K562 (cell line): ENCODE measurements around the gene HHLA2. TPM values are rescaled to one million over a fixed set of nuclear protein-coding genes. Genes with fewer than 3 reads are reported as not detected.

Experiments used
- ATAC-seq: fragments of 200-7000 bp; cut with Tn5 transposase; 3 replicates; pipeline ENCODE4 v1.9.1; 2020; ENCODE audit warnings: moderate library complexity
- BruUV-seq: library from RNA; stranded (reverse); fragments of 400-500 nt; replicated peaks from 2 replicates; lab custom pipeline; 2021; lab: Mats Ljungman, UMichigan
- CTCF ChIA-PET: fragments of 300-600 bp; formaldehyde crosslinking; extraction: SDS; loops from one replicate; lab custom pipeline; 2021; ENCODE audit warnings: low intra/inter-chr PET ratio; lab: Yijun Ruan, JAX
- POLR2A ChIA-PET: fragments of 300-600, 350-650 bp; sonication (Branson Sonifier 250); formaldehyde crosslinking; extraction: SDS; loops from one replicate; lab custom pipeline; 2021; ENCODE audit warnings: antibody characterized with exemption, inconsistent platforms; lab: Yijun Ruan, JAX
- DNase-seq, 4 experiments: peaks; one replicate each; pipeline versions ENCODE4 v3.0.0 to v3.0.0-alpha.2; 2011 to 2018; ENCODE audit warnings: low spot score in 3 of 4, mixed read lengths in 3 of 4; ENCODE audit errors: extremely low read depth in 1 of 4
- FAIRE-seq: peaks from 2 replicates; lab custom pipeline; 2011; peaks lifted over from hg19 to GRCh38; lab: Jason Lieb, UNC
- H2AFZ ChIP-seq: 2 replicates; pipeline ENCODE4 v1.6.0; 2011; ENCODE audit warnings: low read depth, low read length, control low read depth, inconsistent platforms
- H3K27ac ChIP-seq: fragments of 200-600 bp; 3 replicates; pipeline ENCODE4 v1.8.0; 2011; ENCODE audit warnings: low read depth, mild to moderate bottlenecking, control low read depth, inconsistent platforms, low read length, moderate library complexity, mixed read lengths; ENCODE audit errors: extremely low read depth
- H3K27me3 ChIP-seq, 2 experiments: fragments of 300-600 bp in 1 of 2; 2 replicates in 1 of 2; 3 replicates in 1 of 2; pipeline versions ENCODE4 v1.6.0 to v1.8.0; 2011; ENCODE audit warnings: inconsistent platforms in 2 of 2, low read length in 2 of 2, mild to moderate bottlenecking in 1 of 2, mixed read lengths in 1 of 2, moderate library complexity in 1 of 2; ENCODE audit not compliant: control insufficient read depth in 2 of 2, insufficient read depth in 2 of 2
- H3K36me3 ChIP-seq: fragments of 300-600 bp; 3 replicates; pipeline ENCODE4 v1.8.0; 2011; ENCODE audit warnings: mild to moderate bottlenecking, low read length, inconsistent platforms; ENCODE audit not compliant: control insufficient read depth, insufficient read depth
- H3K4me1 ChIP-seq, 2 experiments: fragments of 200-600 bp in 1 of 2; replicated peaks in 1 of 2; 2 replicates in 1 of 2; 3 replicates in 1 of 2; pipeline versions ENCODE4 v1.5.1 to v1.8.0; 2011; ENCODE audit warnings: inconsistent platforms in 2 of 2, low read length in 2 of 2, mild to moderate bottlenecking in 1 of 2, mixed read lengths in 1 of 2, moderate library complexity in 1 of 2; ENCODE audit not compliant: control insufficient read depth in 2 of 2, insufficient read depth in 2 of 2
- H3K4me2 ChIP-seq: 2 replicates; pipeline ENCODE4 v1.6.1; 2011; ENCODE audit warnings: low read length, control low read depth, inconsistent platforms, mixed read lengths; ENCODE audit not compliant: insufficient read depth
- H3K4me3 ChIP-seq: fragments of 200-600 bp; sonication (generic), shearing (Covaris generic); 2 replicates; pipeline ENCODE4 v1.5.1; 2016; ENCODE audit warnings: control low read depth, inconsistent platforms
- H3K79me2 ChIP-seq: fragments of 200-600 bp; 3 replicates; pipeline ENCODE4 v1.8.0; 2011; ENCODE audit warnings: low read length, inconsistent platforms; ENCODE audit not compliant: control insufficient read depth, insufficient read depth
- H3K9ac ChIP-seq, 2 experiments: 2 replicates each; pipeline versions ENCODE4 v1.6.0 to v1.6.1; 2011; ENCODE audit warnings: low read depth in 2 of 2, low read length in 2 of 2, control low read depth in 1 of 2, inconsistent platforms in 1 of 2, mild to moderate bottlenecking in 1 of 2, mixed read lengths in 1 of 2; ENCODE audit not compliant: insufficient read depth in 1 of 2
- H3K9me1 ChIP-seq: one replicate; pipeline ENCODE4 v1.6.0; 2011; ENCODE audit warnings: inconsistent platforms, mild to moderate bottlenecking, low read length, moderate library complexity; ENCODE audit not compliant: control insufficient read depth, insufficient read depth
- H3K9me3 ChIP-seq: replicated peaks from 2 replicates; pipeline ENCODE4 v1.5.1; 2011; ENCODE audit warnings: low read depth, low read length, inconsistent platforms; ENCODE audit not compliant: control insufficient read depth, insufficient read depth
- H4K20me1 ChIP-seq: replicated peaks from 2 replicates; pipeline ENCODE4 v1.6.1; 2011; ENCODE audit warnings: low read length, inconsistent platforms, mixed read lengths; ENCODE audit not compliant: control insufficient read depth, insufficient read depth
- ATF3 ChIP-seq, 2 experiments: fragments of 450-650 bp in 1 of 2; sonication (generic) in 1 of 2; formaldehyde crosslinking in 1 of 2; IDR thresholded peaks in 1 of 2; conservative IDR thresholded peaks in 1 of 2; 2 replicates each; pipeline versions ENCODE4 v1.6.1 to v1.8.1; 2016 to 2023; ENCODE audit warnings: mild to moderate bottlenecking in 2 of 2, moderate library complexity in 2 of 2, inconsistent platforms in 1 of 2, missing genetic modification reagents in 1 of 2
- CEBPG ChIP-seq, 3 experiments: fragments of 200-800 bp in 1 of 3; sonication (Bioruptor generic) in 1 of 3; sonication (generic) in 1 of 3; formaldehyde crosslinking in 1 of 3; IDR thresholded peaks in 2 of 3; conservative IDR thresholded peaks in 1 of 3; 2 replicates each; pipeline versions ENCODE4 v1.6.1 to v1.8.0; 2016 to 2022; ENCODE audit warnings: missing compliant biosample characterization in 2 of 3, missing genetic modification characterization in 2 of 3, mild to moderate bottlenecking in 1 of 3, missing genetic modification reagents in 1 of 3
- DNMT1 ChIP-seq: fragments of 450-650 bp; IDR thresholded peaks from 2 replicates; pipeline ENCODE4 v1.6.1; 2016; ENCODE audit warnings: antibody characterized with exemption, mild to moderate bottlenecking
- FOSL1 ChIP-seq: fragments of 200-800 bp; sonication (Bioruptor generic); conservative IDR thresholded peaks from 2 replicates; pipeline ENCODE4 v1.6.1; 2016; ENCODE audit warnings: missing genetic modification characterization, missing compliant biosample characterization
- HMG20B ChIP-seq: fragments of 250-450 bp; sonication (Bioruptor Pico); IDR thresholded peaks from 2 replicates; pipeline ENCODE4 v1.5.0; 2021; ENCODE audit warnings: mild to moderate bottlenecking
- JUN ChIP-seq, 2 experiments: sonication (generic) in 1 of 2; formaldehyde crosslinking in 1 of 2; IDR thresholded peaks; 2 replicates each; pipeline versions ENCODE4 v1.6.1 to v1.8.0; 2012 to 2022; ENCODE audit warnings: borderline replicate concordance in 2 of 2, mild to moderate bottlenecking in 2 of 2, improper control_type of control experiment in 1 of 2, low read depth in 1 of 2, low read length in 1 of 2, missing genetic modification reagents in 1 of 2
- KAT7 ChIP-seq: sonication (generic); formaldehyde crosslinking; IDR thresholded peaks from 2 replicates; pipeline ENCODE4 v1.8.0; 2022; ENCODE audit warnings: missing genetic modification reagents, mild to moderate bottlenecking, borderline replicate concordance
- NBN ChIP-seq: fragments of 450-650 bp; IDR thresholded peaks from 2 replicates; pipeline ENCODE4 v1.6.1; 2016; ENCODE audit warnings: low read depth, mild to moderate bottlenecking
- NR3C1 ChIP-seq: sonication (generic); formaldehyde crosslinking; IDR thresholded peaks from 2 replicates; pipeline ENCODE4 v1.8.1; 2022; ENCODE audit warnings: missing genetic modification reagents
- RBM15 ChIP-seq: fragments of 200-400 bp; formaldehyde crosslinking; IDR thresholded peaks from 2 replicates; pipeline ENCODE4 v1.6.1; 2018; ENCODE audit warnings: mild to moderate bottlenecking, low read length, moderate library complexity; ENCODE audit not compliant: insufficient read depth
- SMAD4 ChIP-seq: fragments of 250-450 bp; sonication (Bioruptor Pico); conservative IDR thresholded peaks from 2 replicates; pipeline ENCODE4 v1.8.0; 2021; ENCODE audit warnings: inconsistent platforms, mild to moderate bottlenecking, moderate library complexity
- THRB ChIP-seq: fragments of 450-650 bp; formaldehyde crosslinking; conservative IDR thresholded peaks from 2 replicates; pipeline ENCODE4 v1.4.0; 2022; ENCODE audit warnings: mild to moderate bottlenecking, missing genetic modification characterization
- ZNF696 ChIP-seq: fragments of 250-450 bp; sonication (Bioruptor Pico); conservative IDR thresholded peaks from 2 replicates; pipeline ENCODE4 v1.4.0; 2020; ENCODE audit warnings: mild to moderate bottlenecking, moderate library complexity
- WGBS: fragments of 100-300 bp; shearing (Covaris generic); methylation state at CpG from one replicate; pipeline ENCODE4 v1.1.6; 2016; ENCODE audit warnings: low coverage, mixed read lengths; ENCODE audit not compliant: insufficient coverage; ENCODE audit errors: missing lambda C conversion rate; 5-methylcytosine and 5-hydroxymethylcytosine counted together
- in situ Hi-C: fragments of 300-500 bp; cut with MboI; formaldehyde crosslinking; loops from 4 replicates; pipeline ENCODE4 v1.15.0; 2018; ENCODE audit warnings: inconsistent platforms, mixed read lengths
- intact Hi-C: fragments of 100-400 bp; cut with micrococcal nuclease; formaldehyde crosslinking; loops from 2 replicates; pipeline ENCODE4 v1.14.2; 2022
- polyA plus RNA-seq, 8 experiments: library from polyadenylated mRNA; depleted of rRNA in 4 of 8; stranded (reverse) in 5 of 8; unstranded in 3 of 8; fragments of >200 nt; fragmentation: Nextera tagmentation in 2 of 8; fragmentation: Illumina TruSeq in 1 of 8; extraction: Ambion mirVana in 2 of 8; extraction: Trizol in 1 of 8; gene quantifications; 2 replicates each; pipeline versions ENCODE4 v1.2.1 to v1.2.3, GENCODE V29; 2011 to 2014; ENCODE audit warnings: inconsistent platforms in 1 of 8, missing spikeins in 1 of 8
- total RNA-seq, 7 experiments: library from RNA; depleted of rRNA in 6 of 7; stranded (reverse); fragments of >200 nt in 6 of 7; fragmentation: Illumina TruSeq in 2 of 7; extraction: Trizol in 2 of 7; gene quantifications; 2 replicates each; pipeline versions ENCODE4 v1.2.1 to v1.2.3, GENCODE V29; 2011 to 2021; ENCODE audit warnings: low replicate concordance in 1 of 7
- TF ChIP-seq, protein P1 (sequence below): sonication (generic); formaldehyde crosslinking; IDR thresholded peaks from 2 replicates; pipeline ENCODE4 v1.8.0; 2022; ENCODE audit warnings: mild to moderate bottlenecking, missing genetic modification reagents

The HHLA2 gene
- total and polyA plus RNA-seq, 9 of the 15 experiments (the other 6 are each of a cell fraction or from before 2014, with no cell fraction given): 0.04 TPM; not detected in 7

GRCh38 chr3:108406063-108406660, 109.8 kb downstream of the HHLA2 start:
- H3K9ac ChIP-seq: no peak overlapping the region
- no peak overlapping the region for H3K4me2 ChIP-seq
- H3K79me2 ChIP-seq: no peaks in the 10 kb centered on the region
- FAIRE-seq (no peak), ATAC-seq (peak; percentile 31; the same call in 2 of the 3 replicates), DNase-seq (no peak)
- H3K27me3 ChIP-seq: no peaks in the 10 kb centered on the region; a peak in 1 of 5 replicates
- no peaks in the 10 kb centered on the region for H3K9me1 ChIP-seq
- no peak overlapping the region for H2AFZ ChIP-seq
- no peak for TF ChIP-seq NBN
- TF ChIP-seq DNMT1: no peak
- no peak for TF ChIP-seq KAT7
- TF ChIP-seq JUN (IDR thresholded peaks at IDR 0.05; ENCODE audit: borderline replicate concordance, low read depth, low read length): no peak
- no peak for TF ChIP-seq JUN (CRISPR knock-in tag; IDR thresholded peaks at IDR 0.05; ENCODE audit: borderline replicate concordance)
- no peak for TF ChIP-seq HMG20B (CRISPR knock-in tag)
- no peak for TF ChIP-seq THRB (CRISPR knock-in tag)
- TF ChIP-seq CEBPG (CRISPR knock-in tag; IDR thresholded peaks at IDR 0.05): 0 out of 2 replicates have a peak, but pooled peaks have one; percentile 34
- peak; percentile 59 to 82 for TF ChIP-seq CEBPG (tag; conservative IDR thresholded peaks at IDR 0.05 in 1 of 2, IDR thresholded peaks at IDR 0.05 in 1 of 2)
- TF ChIP-seq RBM15: no peak
- TF ChIP-seq NR3C1: no peak
- TF ChIP-seq ZNF696 (CRISPR knock-in tag): no peak
- TF ChIP-seq, protein P1, sequence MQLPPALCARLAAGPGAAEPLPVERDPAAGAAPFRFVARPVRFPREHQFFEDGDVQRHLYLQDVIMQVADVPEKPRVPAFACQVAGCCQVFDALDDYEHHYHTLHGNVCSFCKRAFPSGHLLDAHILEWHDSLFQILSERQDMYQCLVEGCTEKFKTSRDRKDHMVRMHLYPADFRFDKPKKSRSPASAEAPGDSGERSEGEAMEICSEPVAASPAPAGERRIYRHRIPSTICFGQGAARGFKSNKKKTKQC (CRISPR knock-in tag): no peak
- TF ChIP-seq SMAD4: no peak
- peak; percentile 48; the same call in 1 of the 2 replicates for TF ChIP-seq ATF3 (IDR thresholded peaks at IDR 0.05)
- no peak for TF ChIP-seq ATF3 (CRISPR knock-in tag; conservative IDR thresholded peaks at IDR 0.05)
- TF ChIP-seq FOSL1 (tag): no peak
- H3K4me1 ChIP-seq: no peaks in the 10 kb centered on the region
- BruUV-seq: no TSS peak
- WGBS: 10% methylated on average over 2 of the region's 3 CpGs
- no peaks in the 10 kb centered on the region for H3K9me3 ChIP-seq
- ChIA-PET POLR2A (no interaction called here), CTCF (interaction anchor here (0.5 kb wide), 1 partner anchor 746 kb away, joined by 6 read pairs; no protein-coding TSS in a partner anchor)
- no peaks in the 10 kb centered on the region for H3K36me3 ChIP-seq
- no peaks in the 10 kb centered on the region for H4K20me1 ChIP-seq
- H3K4me3 ChIP-seq: no peak overlapping the region
- intact Hi-C loops: loop anchor here (1.0 to 10.0 kb wide), 2 partner anchors 253 to 471 kb away; no protein-coding TSS in a partner anchor
- in situ Hi-C loops: loop anchor here (10.0 kb wide), 1 partner anchor 251 kb away; no protein-coding TSS in a partner anchor
- no peak overlapping the region for H3K27ac ChIP-seq
